ENCODE measurements around the gene MED27.

MED27 gene

GRCh38 chr9:131915181-131915580, 164.5 kb downstream of the MED27 start:
- no peak for DNase-seq

- DNase-seq = no peak
Measured at GRCh38 chr9:131912671-131913070, 167.0 kb downstream of the MED27 start.

GRCh38 chr9:131912069-131912468, 167.6 kb downstream of the MED27 start:
- DNase-seq = no peak

GRCh38 chr9:131910572-131910971, 169.1 kb downstream of the MED27 start:
- no peak for DNase-seq

GRCh38 chr9:131905144-131905543, 174.5 kb downstream of the MED27 start:
- DNase-seq = no peak

GRCh38 chr9:131899296-131900228, 180.1 kb downstream of the MED27 start:
- no peak for DNase-seq

GRCh38 chr9:131892902-131893500, 186.7 kb downstream of the MED27 start:
- no peak for DNase-seq

- no peak for DNase-seq
Measured at GRCh38 chr9:131892162-131892707, 187.4 kb downstream of the MED27 start.

GRCh38 chr9:131891598-131891997, 188.1 kb downstream of the MED27 start:
- no peak for DNase-seq

GRCh38 chr9:131889437-131890251, 190.0 kb downstream of the MED27 start:
- DNase-seq = no peak

- no peak for DNase-seq
Measured at GRCh38 chr9:131888923-131889322, 190.7 kb downstream of the MED27 start.

- no peak for DNase-seq
Measured at GRCh38 chr9:131887680-131888079, 192.0 kb downstream of the MED27 start.

GRCh38 chr9:131886826-131887225, 192.8 kb downstream of the MED27 start:
- DNase-seq = no peak

- no peak for DNase-seq
Measured at GRCh38 chr9:131885144-131885609, 194.5 kb downstream of the MED27 start.

GRCh38 chr9:131884222-131884621, 195.4 kb downstream of the MED27 start:
- DNase-seq = no peak

GRCh38 chr9:131880833-131881583, 198.7 kb downstream of the MED27 start:
- no peak for DNase-seq

GRCh38 chr9:131879911-131880290, 199.8 kb downstream of the MED27 start:
- DNase-seq = no peak

GRCh38 chr9:131879181-131879910, 200.3 kb downstream of the MED27 start:
- DNase-seq = peak; percentile 33

- no peak for DNase-seq
Measured at GRCh38 chr9:131876486-131876885, 203.2 kb downstream of the MED27 start.

GRCh38 chr9:131875828-131876485, 203.7 kb downstream of the MED27 start:
- DNase-seq = no peak

Data from femur (tissue), 1 donor.